A549 (cell line): ENCODE measurements around the gene ZDHHC1. TPM values are rescaled to one million over a fixed set of nuclear protein-coding genes. Genes with fewer than 3 reads are reported as not detected.

Experiments
- ATAC-seq, 2 experiments: fragments of 200-7000 bp in 1 of 2; fragments of >200 bp in 1 of 2; cut with Nextera tagmentation in 1 of 2; cut with Tn5 transposase in 1 of 2; 3 replicates each; pipeline versions ENCODE4 v1.8.0 to v1.9.1; 2018 to 2020; ENCODE audit warnings: mild to moderate bottlenecking in 1 of 2, moderate library complexity in 1 of 2
- CTCF ChIA-PET: fragments of 300-600 bp; sonication (Branson Sonifier 250); formaldehyde crosslinking; extraction: SDS; loops from one replicate; lab custom pipeline; 2021; ENCODE audit warnings: antibody characterized with exemption, inconsistent platforms; lab: Yijun Ruan, JAX
- POLR2A ChIA-PET: fragments of 350-600 bp; formaldehyde crosslinking; extraction: SDS; loops from one replicate; lab custom pipeline; 2021; ENCODE audit warnings: antibody characterized with exemption, inconsistent platforms; lab: Yijun Ruan, JAX
- DNase-seq, 2 experiments: peaks; one replicate each; pipeline versions ENCODE4 v3.0.0 to v3.0.0-alpha.2; 2011 to 2016; ENCODE audit warnings: low read depth in 1 of 2, low spot score in 1 of 2
- FAIRE-seq: peaks from 2 replicates; lab custom pipeline; 2011; peaks lifted over from hg19 to GRCh38; lab: Jason Lieb, UNC
- H3K27ac ChIP-seq, 2 experiments: fragments of >200 bp; sonication (Bioruptor Twin); formaldehyde crosslinking; 3 replicates each; pipeline ENCODE4 v1.5.1; 2016 to 2017
- H3K4me1 ChIP-seq: fragments of >200 bp; sonication (Bioruptor Twin); formaldehyde crosslinking; 3 replicates; pipeline ENCODE4 v1.6.1; 2016
- H3K4me2 ChIP-seq: fragments of >200 bp; sonication (Bioruptor Twin); formaldehyde crosslinking; 3 replicates; pipeline ENCODE4 v1.6.1; 2016
- H3K4me3 ChIP-seq: fragments of >200 bp; sonication (Bioruptor Twin); formaldehyde crosslinking; 3 replicates; pipeline ENCODE4 v1.5.1; 2016
- H3K9me3 ChIP-seq: fragments of >200 bp; sonication (Bioruptor Twin); formaldehyde crosslinking; 3 replicates; pipeline ENCODE4 v1.6.1; 2016
- CEBPB ChIP-seq, 2 experiments: fragments of >200 bp in 1 of 2; sonication (Bioruptor Twin) in 1 of 2; formaldehyde crosslinking in 1 of 2; IDR thresholded peaks; 2 replicates each; pipeline ENCODE4 v1.6.1; 2012 to 2016
- ESRRA ChIP-seq: fragments of 150-350 bp; IDR thresholded peaks from 2 replicates; pipeline ENCODE4 v1.6.1; 2014; ENCODE audit warnings: mild to moderate bottlenecking, low read length, borderline replicate concordance
- FOSL2 ChIP-seq, 2 experiments: fragments of 450-650 bp in 1 of 2; fragments of >200 bp in 1 of 2; sonication (Bioruptor Twin) in 1 of 2; formaldehyde crosslinking; IDR thresholded peaks; 2 replicates each; pipeline versions ENCODE4 v1.5.0 to v1.6.1; 2016 to 2020; ENCODE audit warnings: mild to moderate bottlenecking in 1 of 2, moderate library complexity in 1 of 2
- GATA3 ChIP-seq: IDR thresholded peaks from 2 replicates; pipeline ENCODE4 v1.6.1; 2012; ENCODE audit warnings: borderline replicate concordance
- JUN ChIP-seq, 2 experiments: fragments of >200 bp; sonication (Bioruptor Twin); formaldehyde crosslinking; IDR thresholded peaks; 2 replicates in 1 of 2; 3 replicates in 1 of 2; pipeline ENCODE4 v1.6.1; 2016 to 2017
- JUNB ChIP-seq: fragments of >200 bp; sonication (Bioruptor Twin); formaldehyde crosslinking; IDR thresholded peaks from 2 replicates; pipeline ENCODE4 v1.6.1; 2016
- NFE2L2 ChIP-seq: fragments of 150-350 bp; conservative IDR thresholded peaks from 2 replicates; pipeline ENCODE4 v1.6.1; 2014; ENCODE audit warnings: low read length
- NR3C1 ChIP-seq: fragments of >200 bp; sonication (Bioruptor Twin); formaldehyde crosslinking; IDR thresholded peaks from 3 replicates; pipeline ENCODE4 v1.6.1; 2017
- PHF8 ChIP-seq: fragments of 200-600 bp; sonication (generic); IDR thresholded peaks from 2 replicates; pipeline ENCODE4 v1.6.1; 2016; ENCODE audit warnings: low read depth, mild to moderate bottlenecking, antibody characterized with exemption, moderate library complexity, borderline replicate concordance
- POLR2A ChIP-seq: IDR thresholded peaks from 2 replicates; pipeline ENCODE4 v1.6.1; 2012; ENCODE audit warnings: mild to moderate bottlenecking, low read length
- RAD21 ChIP-seq, 2 experiments: fragments of >200 bp in 1 of 2; sonication (Bioruptor Twin) in 1 of 2; formaldehyde crosslinking in 1 of 2; IDR thresholded peaks in 1 of 2; conservative IDR thresholded peaks in 1 of 2; 2 replicates in 1 of 2; 3 replicates in 1 of 2; pipeline ENCODE4 v1.6.1; 2012 to 2018; ENCODE audit warnings: inconsistent platforms in 1 of 2
- SMC3 ChIP-seq: fragments of >200 bp; sonication (Bioruptor Twin); formaldehyde crosslinking; IDR thresholded peaks from 3 replicates; pipeline ENCODE4 v1.6.1; 2018; ENCODE audit warnings: inconsistent platforms
- TFCP2L1 ChIP-seq: fragments of 250-450 bp; sonication (Bioruptor Pico); IDR thresholded peaks from 2 replicates; pipeline ENCODE4 v1.5.0; 2021; ENCODE audit warnings: mild to moderate bottlenecking
- ZFP36 ChIP-seq: fragments of 450-650 bp; IDR thresholded peaks from 2 replicates; pipeline ENCODE4 v1.6.1; 2014; ENCODE audit warnings: borderline replicate concordance; ENCODE audit not compliant: partially characterized antibody
- ZNF302 ChIP-seq: fragments of 250-450 bp; sonication (Bioruptor Pico); IDR thresholded peaks from 2 replicates; pipeline ENCODE4 v1.9.0; 2021; ENCODE audit warnings: inconsistent platforms, mild to moderate bottlenecking, moderate library complexity
- ZSCAN20 ChIP-seq: fragments of 250-450 bp; sonication (Bioruptor Pico); IDR thresholded peaks from 2 replicates; pipeline ENCODE4 v1.8.0; 2022; ENCODE audit warnings: mild to moderate bottlenecking, moderate library complexity
- WGBS: methylation state at CpG from one replicate; pipeline ENCODE4 v1.1.6; 2017; ENCODE audit errors: missing lambda C conversion rate; 5-methylcytosine and 5-hydroxymethylcytosine counted together
- polyA minus RNA-seq: library from RNA; depleted of rRNA, polyadenylated mRNA; stranded (reverse); fragments of >200 nt; gene quantifications from 2 replicates; pipeline ENCODE4 v1.2.3, GENCODE V29; 2011; rRNA and poly(A)+ RNA removed
- polyA plus RNA-seq, 4 experiments: library from polyadenylated mRNA; depleted of rRNA in 3 of 4; stranded (reverse); fragments of >200 nt; fragmentation: RNase III in 1 of 4; extraction: RNeasy Plus Mini Kit Qiagen cat#74134 plus additional on column Dnase treatment in 1 of 4; gene quantifications; 2 replicates in 3 of 4; 3 replicates in 1 of 4; pipeline ENCODE4 v1.2.3, GENCODE V29; 2011 to 2017
- TF ChIP-seq, protein P1 (sequence below): fragments of >200 bp; sonication (Bioruptor Twin); formaldehyde crosslinking; IDR thresholded peaks from 3 replicates; pipeline ENCODE4 v1.5.1; 2016
- TF ChIP-seq, protein P2 (sequence below): IDR thresholded peaks from 2 replicates; pipeline ENCODE4 v1.6.1; 2012
- TF ChIP-seq, protein P3 (sequence below): fragments of 250-450 bp; sonication (Bioruptor Pico); IDR thresholded peaks from 2 replicates; pipeline ENCODE4 v1.5.0; 2021; ENCODE audit warnings: mild to moderate bottlenecking, moderate library complexity, borderline replicate concordance
- TF ChIP-seq, protein P4 (sequence below): fragments of >200 bp; sonication (Bioruptor Twin); formaldehyde crosslinking; IDR thresholded peaks from 2 replicates; pipeline ENCODE4 v1.6.1; 2016
- TF ChIP-seq, protein P5 (sequence below): IDR thresholded peaks from 2 replicates; pipeline ENCODE4 v1.6.1; 2012
- TF ChIP-seq, protein P6 (sequence below): fragments of >200 bp; sonication (Bioruptor Twin); formaldehyde crosslinking; IDR thresholded peaks from 3 replicates; pipeline ENCODE4 v1.6.1; 2016

ZDHHC1 gene, protein sequence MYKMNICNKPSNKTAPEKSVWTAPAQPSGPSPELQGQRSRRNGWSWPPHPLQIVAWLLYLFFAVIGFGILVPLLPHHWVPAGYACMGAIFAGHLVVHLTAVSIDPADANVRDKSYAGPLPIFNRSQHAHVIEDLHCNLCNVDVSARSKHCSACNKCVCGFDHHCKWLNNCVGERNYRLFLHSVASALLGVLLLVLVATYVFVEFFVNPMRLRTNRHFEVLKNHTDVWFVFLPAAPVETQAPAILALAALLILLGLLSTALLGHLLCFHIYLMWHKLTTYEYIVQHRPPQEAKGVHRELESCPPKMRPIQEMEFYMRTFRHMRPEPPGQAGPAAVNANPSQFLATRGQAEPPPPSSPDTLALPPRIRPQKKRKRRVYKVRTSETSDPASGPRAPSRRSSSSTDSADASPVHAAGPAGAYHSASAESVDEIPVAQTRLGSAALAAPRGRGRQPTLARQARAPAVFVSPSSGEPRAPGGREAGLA
- polyA plus RNA-seq (2011; rRNA removed) (3.5 and 3.8 TPM in 2 replicates), polyA plus RNA-seq (2017; fragmentation: RNase III; extraction: RNeasy Plus Mini Kit Qiagen cat#74134 plus additional on column Dnase treatment) (5.0 to 7.2 TPM (median 5.9 TPM) in 3 replicates), polyA minus RNA-seq (3.8 and 9.3 TPM in 2 replicates)
- 6.8 and 10.0 TPM in 2 replicates for polyA plus RNA-seq (2012; cell fraction: cytosol; rRNA removed)
- 27.1 and 31.1 TPM in 2 replicates for polyA plus RNA-seq (2012; cell fraction: nucleus; rRNA removed)

DNA sequence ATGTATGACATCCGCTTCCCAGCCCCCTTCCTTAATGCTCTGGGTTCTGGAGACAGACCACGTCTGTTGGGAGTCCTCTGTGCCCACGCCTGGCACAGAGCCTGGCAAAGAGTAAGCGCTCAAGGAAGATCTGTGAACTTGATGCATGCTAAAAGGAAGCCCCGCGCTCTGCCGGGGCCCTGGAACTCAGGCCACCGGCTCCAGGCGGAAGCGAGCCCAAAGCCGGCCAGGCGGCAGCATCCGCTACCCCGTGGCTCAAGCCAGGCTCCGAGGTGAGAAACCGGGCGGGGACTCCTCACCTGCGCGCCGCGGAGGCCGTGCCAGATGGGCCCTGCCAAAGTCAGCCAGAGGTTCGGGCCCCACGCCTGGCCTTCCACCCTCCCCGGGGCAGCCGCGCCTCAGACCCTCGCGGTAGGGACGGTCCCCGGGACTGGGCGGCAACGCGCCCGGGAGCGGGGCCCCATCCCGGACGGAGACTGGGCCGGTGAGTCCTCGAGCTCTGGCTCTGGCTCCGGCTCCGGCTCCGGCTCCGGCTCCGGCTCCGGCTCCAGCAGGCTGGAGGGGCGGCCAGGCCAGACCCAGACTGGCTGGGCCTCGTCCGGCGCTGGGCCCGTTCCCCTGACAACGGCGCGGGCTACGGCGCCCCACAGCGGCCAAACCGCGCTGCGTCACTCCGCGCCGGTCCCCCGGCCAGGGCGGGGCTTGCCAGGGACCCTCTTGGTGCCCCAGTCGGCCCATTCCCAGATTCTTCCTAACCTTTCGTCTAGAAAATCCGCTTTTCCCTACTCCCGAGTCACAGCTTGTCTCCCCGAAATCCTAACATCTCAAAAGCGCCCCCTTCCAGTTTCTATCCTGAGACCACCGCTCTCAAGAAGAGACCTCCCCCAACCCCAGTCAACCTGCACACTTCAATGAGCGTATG lies at the start of gene ZDHHC1:
Gene ZDHHC1, minus strand, starts transcription at position 606 of the 922 bp plus-strand sequence. CDS start 8,702 bp downstream, outside the sequence.
- peak; percentile 78 to 89 for DNase-seq
- POLR2A ChIA-PET = interaction anchor here (0.8 kb wide), 1 partner anchor 12 kb away, joined by 3 read pairs; no protein-coding TSS in a partner anchor
- CTCF ChIA-PET = interaction anchor here (0.6 to 4.1 kb wide), 35 partner anchors 9 to 438 kb away, joined by 3 to 52 read pairs (median 4); partner anchors contain the start of genes ATP6V0D1, HSD11B2 and TPPP3
- ATAC-seq = peak; percentile 94 to 96
- peak within 1 kb of the TSS; percentile 91 to 96 for H3K27ac ChIP-seq
- H3K9me3 ChIP-seq = no peaks in the 10 kb centered on the region
- H3K4me3 ChIP-seq = peak within 1 kb of the TSS; percentile 80
- no peak for FAIRE-seq
- TF ChIP-seq POLR2A (peak; percentile 49; the same call in 1 of the 2 replicates), SMC3 (peak; percentile 68), CEBPB (IDR thresholded peaks at IDR 0.05) (no peak), FOSL2 (IDR thresholded peaks at IDR 0.05) (no peak), FOSL2 (CRISPR knock-in tag; IDR thresholded peaks at IDR 0.05) (peak; percentile 16; the same call in 1 of the 2 replicates), TFCP2L1 (CRISPR knock-in tag) (0 out of 2 replicates have a peak, but pooled peaks have one; percentile 31), ZFP36 (no peak), ZSCAN20 (CRISPR knock-in tag) (no peak), ZNF302 (CRISPR knock-in tag) (no peak), ESRRA (no peak), NFE2L2 (no peak), PHF8 (peak; percentile 96), NR3C1 (no peak), GATA3 (no peak), JUN (IDR thresholded peaks at IDR 0.05) (peak in 1 of 2 experiments; percentile 66; a peak in 4 of 5 replicates), JUNB (no peak), RAD21 (conservative IDR thresholded peaks at IDR 0.05 in 1 of 2, IDR thresholded peaks at IDR 0.05 in 1 of 2) (peak; percentile 49 to 69)
- TF ChIP-seq, protein P1, sequence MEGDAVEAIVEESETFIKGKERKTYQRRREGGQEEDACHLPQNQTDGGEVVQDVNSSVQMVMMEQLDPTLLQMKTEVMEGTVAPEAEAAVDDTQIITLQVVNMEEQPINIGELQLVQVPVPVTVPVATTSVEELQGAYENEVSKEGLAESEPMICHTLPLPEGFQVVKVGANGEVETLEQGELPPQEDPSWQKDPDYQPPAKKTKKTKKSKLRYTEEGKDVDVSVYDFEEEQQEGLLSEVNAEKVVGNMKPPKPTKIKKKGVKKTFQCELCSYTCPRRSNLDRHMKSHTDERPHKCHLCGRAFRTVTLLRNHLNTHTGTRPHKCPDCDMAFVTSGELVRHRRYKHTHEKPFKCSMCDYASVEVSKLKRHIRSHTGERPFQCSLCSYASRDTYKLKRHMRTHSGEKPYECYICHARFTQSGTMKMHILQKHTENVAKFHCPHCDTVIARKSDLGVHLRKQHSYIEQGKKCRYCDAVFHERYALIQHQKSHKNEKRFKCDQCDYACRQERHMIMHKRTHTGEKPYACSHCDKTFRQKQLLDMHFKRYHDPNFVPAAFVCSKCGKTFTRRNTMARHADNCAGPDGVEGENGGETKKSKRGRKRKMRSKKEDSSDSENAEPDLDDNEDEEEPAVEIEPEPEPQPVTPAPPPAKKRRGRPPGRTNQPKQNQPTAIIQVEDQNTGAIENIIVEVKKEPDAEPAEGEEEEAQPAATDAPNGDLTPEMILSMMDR = peak; percentile 70
- TF ChIP-seq, protein P2, sequence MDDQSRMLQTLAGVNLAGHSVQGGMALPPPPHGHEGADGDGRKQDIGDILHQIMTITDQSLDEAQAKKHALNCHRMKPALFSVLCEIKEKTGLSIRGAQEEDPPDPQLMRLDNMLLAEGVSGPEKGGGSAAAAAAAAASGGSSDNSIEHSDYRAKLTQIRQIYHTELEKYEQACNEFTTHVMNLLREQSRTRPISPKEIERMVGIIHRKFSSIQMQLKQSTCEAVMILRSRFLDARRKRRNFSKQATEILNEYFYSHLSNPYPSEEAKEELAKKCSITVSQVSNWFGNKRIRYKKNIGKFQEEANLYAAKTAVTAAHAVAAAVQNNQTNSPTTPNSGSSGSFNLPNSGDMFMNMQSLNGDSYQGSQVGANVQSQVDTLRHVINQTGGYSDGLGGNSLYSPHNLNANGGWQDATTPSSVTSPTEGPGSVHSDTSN = no peak
- TF ChIP-seq, protein P3, sequence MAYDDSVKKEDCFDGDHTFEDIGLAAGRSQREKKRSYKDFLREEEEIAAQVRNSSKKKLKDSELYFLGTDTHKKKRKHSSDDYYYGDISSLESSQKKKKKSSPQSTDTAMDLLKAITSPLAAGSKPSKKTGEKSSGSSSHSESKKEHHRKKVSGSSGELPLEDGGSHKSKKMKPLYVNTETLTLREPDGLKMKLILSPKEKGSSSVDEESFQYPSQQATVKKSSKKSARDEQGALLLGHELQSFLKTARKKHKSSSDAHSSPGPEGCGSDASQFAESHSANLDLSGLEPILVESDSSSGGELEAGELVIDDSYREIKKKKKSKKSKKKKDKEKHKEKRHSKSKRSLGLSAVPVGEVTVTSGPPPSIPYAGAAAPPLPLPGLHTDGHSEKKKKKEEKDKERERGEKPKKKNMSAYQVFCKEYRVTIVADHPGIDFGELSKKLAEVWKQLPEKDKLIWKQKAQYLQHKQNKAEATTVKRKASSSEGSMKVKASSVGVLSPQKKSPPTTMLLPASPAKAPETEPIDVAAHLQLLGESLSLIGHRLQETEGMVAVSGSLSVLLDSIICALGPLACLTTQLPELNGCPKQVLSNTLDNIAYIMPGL (CRISPR knock-in tag) = peak; percentile 94
- TF ChIP-seq, protein P4, sequence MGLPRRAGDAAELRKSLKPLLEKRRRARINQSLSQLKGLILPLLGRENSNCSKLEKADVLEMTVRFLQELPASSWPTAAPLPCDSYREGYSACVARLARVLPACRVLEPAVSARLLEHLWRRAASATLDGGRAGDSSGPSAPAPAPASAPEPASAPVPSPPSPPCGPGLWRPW = no peak
- TF ChIP-seq, protein P5, sequence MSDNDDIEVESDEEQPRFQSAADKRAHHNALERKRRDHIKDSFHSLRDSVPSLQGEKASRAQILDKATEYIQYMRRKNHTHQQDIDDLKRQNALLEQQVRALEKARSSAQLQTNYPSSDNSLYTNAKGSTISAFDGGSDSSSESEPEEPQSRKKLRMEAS = peak; percentile 68
- TF ChIP-seq, protein P6, sequence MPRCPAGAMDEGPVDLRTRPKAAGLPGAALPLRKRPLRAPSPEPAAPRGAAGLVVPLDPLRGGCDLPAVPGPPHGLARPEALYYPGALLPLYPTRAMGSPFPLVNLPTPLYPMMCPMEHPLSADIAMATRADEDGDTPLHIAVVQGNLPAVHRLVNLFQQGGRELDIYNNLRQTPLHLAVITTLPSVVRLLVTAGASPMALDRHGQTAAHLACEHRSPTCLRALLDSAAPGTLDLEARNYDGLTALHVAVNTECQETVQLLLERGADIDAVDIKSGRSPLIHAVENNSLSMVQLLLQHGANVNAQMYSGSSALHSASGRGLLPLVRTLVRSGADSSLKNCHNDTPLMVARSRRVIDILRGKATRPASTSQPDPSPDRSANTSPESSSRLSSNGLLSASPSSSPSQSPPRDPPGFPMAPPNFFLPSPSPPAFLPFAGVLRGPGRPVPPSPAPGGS = no peak
- TF ChIP-seq, all 56 proteins: peak for 10
- Histone ChIP-seq H3K4me1 (peaks cover 9% of the 10 kb centered on the region; the same call in 2 of the 3 replicates), H3K4me2 (peak within 1 kb of the TSS; percentile 93)
- 3% methylated on average over 40 of the region's 73 CpGs for WGBS
